GM04503 (cell line): ENCODE data around the gene PARD3.
A peak's percentile ranks its signal among the peaks of the same experiment; 100 is the strongest.

Experiments used
- DNase-seq: peaks from one replicate; pipeline ENCODE4 v3.0.0-alpha.2; 2012; ENCODE audit warnings: low read depth

Gene PARD3

GRCh38 chr10:34618611-34619010 is 196.5 kb downstream of the PARD3 start:
- no peak for DNase-seq

DNA sequence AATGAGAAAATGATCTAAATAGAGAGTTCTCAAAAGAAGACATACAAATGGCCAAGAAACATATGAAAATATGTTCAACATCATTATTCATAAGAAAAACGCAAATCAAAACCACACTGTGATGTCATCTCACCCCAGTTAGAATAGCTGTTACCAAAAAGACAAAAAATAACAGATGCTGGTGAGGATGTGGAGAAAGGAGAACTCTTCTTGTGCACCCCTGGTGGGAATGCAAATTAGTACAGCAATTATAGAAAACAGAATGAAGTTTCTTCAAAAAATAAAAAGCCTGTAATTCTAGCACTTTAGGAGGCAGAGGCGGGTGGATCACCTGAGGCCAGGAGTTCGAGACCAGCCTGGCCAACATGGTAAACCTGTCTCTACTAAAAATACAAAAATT is 199.3 kb downstream of the PARD3 start:
- no peak for DNase-seq

- no peak for DNase-seq
Observed at GRCh38 chr10:34613491-34613890, 201.6 kb downstream of the PARD3 start.

GRCh38 chr10:34612938-34613337 is 202.2 kb downstream of the PARD3 start:
- no peak for DNase-seq

DNA sequence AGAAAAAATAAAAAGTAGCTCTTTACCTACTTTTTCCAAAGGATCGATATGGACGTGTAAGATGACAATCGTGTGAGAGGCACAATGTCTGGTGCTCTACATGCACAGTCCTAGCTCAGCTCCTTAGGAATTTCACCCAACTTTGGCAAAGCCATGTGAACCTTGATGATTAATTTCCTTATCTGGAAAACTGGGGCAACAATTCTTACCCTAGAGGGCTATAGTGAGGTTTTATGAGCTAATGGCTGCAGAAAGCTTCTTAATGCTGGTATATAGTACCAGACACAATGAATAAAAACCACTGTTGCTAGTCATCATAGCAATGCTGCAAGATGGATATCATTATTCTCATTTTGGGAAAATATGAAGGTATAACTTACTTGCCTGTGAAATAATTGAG is 202.7 kb downstream of the PARD3 start:
- DNase-seq: no peak

GRCh38 chr10:34609287-34609940 is 205.7 kb downstream of the PARD3 start:
- no peak for DNase-seq

- no peak for DNase-seq
Observed at GRCh38 chr10:34607894-34608293, 207.2 kb downstream of the PARD3 start.

GRCh38 chr10:34606890-34607289 is 208.2 kb downstream of the PARD3 start:
- DNase-seq: no peak

GRCh38 chr10:34602478-34602877 is 212.6 kb downstream of the PARD3 start:
- DNase-seq: no peak

DNA sequence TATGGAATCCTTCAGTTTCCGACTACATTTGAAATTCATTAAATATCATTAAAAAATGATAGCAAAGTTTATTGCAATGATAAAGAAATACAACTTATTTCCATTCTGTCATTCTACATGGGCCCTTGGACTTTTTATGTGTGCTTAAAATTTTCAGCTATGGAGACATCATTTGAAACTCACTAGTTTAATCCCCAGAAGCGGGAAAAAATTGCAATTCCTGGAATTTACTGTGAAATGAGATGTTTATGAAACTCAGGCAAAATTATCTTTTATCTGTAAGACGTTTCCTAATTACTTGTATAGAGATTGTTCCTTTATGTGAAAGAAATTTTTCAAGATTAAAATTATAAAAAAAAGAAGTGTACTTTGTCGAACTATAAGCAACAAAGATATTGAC is 213.4 kb downstream of the PARD3 start:
- no peak for DNase-seq

GRCh38 chr10:34599026-34599795 is 215.9 kb downstream of the PARD3 start:
- DNase-seq: no peak

DNA sequence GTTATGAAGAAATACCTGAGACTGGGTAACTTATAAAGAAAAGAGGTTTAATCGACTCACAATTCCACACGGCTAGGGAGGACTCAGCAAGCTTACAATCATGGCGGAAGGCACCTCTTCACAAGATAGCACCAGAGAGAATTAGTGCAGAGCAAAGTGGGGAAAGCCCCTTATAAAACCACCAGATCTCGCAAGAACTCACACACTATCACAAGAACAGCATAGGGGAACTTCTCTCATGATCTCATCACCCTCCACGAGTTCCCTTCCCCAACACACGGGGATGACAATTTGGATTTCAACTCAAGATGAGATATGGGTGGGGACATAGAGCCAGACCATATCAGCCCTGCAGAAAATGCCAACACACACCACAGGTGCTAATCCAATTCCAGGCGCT is 218.7 kb downstream of the PARD3 start:
- no peak for DNase-seq

GRCh38 chr10:34593930-34594329 is 221.2 kb downstream of the PARD3 start:
- DNase-seq: no peak

GRCh38 chr10:34593374-34593890 is 221.7 kb downstream of the PARD3 start:
- DNase-seq: no peak

- no peak for DNase-seq
Observed at GRCh38 chr10:34590793-34591192, 224.3 kb downstream of the PARD3 start.

GRCh38 chr10:34589275-34589674 is 225.8 kb downstream of the PARD3 start:
- DNase-seq: no peak

DNA sequence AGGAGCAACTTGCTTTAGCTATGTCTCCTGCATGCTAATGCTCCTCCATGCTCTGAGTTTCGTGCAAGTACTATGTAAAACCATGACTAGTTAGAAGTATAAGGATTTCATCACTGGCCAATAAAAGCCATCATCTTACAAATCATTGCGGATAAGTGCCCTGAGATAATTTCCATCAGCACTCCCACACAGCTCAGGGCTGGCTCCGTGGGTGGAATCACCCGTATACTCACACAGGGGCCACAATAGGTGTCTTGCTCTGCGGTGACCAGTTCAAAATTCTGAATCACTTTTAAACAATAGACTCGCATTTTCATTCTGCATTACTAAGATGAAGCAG is 227.4 kb downstream of the PARD3 start:
- DNase-seq: no peak

DNA sequence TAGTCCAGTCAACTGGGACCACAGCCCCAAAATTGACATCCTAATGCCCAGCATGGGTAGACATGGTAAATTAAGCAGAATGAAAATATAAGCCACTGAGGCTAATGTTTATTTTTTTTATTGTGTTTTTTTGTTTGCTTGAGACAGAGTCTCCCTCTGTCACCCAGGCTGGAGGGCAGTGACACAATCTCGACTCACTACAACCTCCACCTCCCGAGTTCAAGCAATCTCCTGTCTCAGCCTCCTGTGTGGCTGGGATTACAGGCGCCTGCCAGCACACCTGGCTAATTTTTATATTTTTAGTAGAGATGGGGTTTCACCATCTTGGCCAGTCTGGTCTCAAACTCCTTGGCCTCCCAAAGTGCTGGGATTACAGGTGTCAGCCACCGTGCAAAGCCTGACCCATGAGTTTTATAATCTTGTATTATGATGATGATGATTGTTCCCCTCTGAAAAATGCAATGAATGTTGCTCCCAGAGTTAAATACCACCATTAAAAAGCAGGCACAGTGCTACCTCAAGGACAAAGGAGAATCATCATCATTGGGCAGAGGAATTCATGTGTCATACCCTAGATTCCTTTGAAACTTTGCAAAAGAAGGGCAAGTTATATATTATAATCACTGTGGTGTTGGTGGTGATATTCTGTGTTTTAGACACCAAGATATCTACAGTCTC is 228.0 kb downstream of the PARD3 start:
- no peak for DNase-seq

DNA sequence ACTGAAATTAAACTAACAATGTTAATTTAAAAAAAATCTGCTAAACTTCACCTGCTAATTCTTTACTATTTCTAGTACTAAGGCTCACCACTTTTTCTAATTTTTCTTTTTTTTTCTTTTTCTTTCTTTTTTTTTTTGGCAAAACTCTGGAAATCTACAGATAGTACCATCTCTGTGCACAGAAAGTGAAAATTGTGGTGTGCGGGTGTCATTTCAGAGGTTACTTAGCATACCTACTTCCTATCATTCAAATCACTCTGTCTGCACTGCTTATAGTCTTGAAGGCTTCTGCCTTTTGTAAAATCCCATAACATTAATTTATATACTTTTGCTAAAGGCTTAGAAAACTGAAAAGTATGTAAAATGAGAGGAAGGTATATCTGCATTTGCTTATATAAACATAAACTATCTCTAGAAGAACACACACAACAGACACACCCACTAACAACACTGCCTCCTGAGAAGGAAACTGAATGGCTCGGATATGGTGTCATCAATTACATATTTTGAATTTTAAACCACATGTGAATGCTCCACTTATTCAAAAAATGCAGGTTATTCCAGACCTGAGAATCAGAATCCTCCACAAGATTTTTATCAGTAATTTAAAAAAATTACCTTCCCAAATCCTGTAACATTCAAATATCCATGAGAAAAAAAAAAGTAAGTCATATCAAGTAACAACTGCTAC is 229.5 kb downstream of the PARD3 start:
- no peak for DNase-seq

GRCh38 chr10:34584164-34584563 is 230.9 kb downstream of the PARD3 start:
- DNase-seq: peak; percentile 80

DNA sequence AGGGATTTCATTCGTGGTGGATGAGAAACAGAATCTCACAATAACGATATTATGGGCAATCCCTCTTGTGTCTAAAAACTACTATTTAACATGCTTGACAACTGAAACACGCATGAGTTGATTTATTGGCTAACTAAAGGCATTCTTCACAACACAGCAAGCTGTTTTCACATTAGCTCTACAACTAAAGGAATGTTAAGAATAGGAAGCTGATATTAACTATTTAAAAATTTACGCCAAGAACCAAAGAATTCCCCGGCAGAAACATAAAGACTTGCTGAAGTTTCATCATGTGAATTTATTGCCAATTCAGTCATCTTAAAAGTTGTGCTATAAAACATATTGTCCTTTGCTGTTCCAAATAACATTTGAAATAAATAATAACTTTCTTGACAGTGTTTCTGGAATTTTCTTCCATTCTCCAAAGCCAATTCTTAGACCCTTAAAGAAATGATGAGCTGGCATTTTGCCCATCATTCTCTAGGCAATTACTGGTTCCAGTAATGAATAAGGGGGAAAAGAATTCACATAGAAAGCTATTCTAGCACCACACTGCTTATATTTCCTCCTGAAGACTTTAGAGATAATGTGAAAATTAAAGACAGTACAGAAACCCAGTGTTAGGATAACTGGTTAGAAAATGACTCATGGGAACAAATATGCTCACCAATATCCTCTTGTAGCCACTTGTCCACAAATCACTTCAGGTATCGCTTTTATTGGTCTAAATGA is 233.1 kb downstream of the PARD3 start:
- peak; percentile 42 for DNase-seq

GRCh38 chr10:34580643-34581042 is 234.5 kb downstream of the PARD3 start:
- no peak for DNase-seq
